HepG2 (cell line): ENCODE data around the gene TRMT1. TPM values are rescaled to one million over a fixed set of nuclear protein-coding genes. Genes with fewer than 3 reads are reported as not detected.

Experiments used
- ATAC-seq: fragments of 200-7000 bp; cut with Tn5 transposase; 3 replicates; pipeline ENCODE4 v1.9.1; 2020; ENCODE audit warnings: mild to moderate bottlenecking, moderate library complexity
- BruUV-seq: library from RNA; stranded (reverse); fragments of 400-500 nt; replicated peaks from 2 replicates; lab custom pipeline; 2021; lab: Mats Ljungman, UMichigan
- CTCF ChIA-PET: fragments of 300-600 bp; formaldehyde crosslinking; extraction: SDS; loops from one replicate; lab custom pipeline; 2021; ENCODE audit warnings: low total read pairs, inconsistent platforms, low intra/inter-chr PET ratio; lab: Yijun Ruan, JAX
- POLR2A ChIA-PET: fragments of 350-600 bp; sonication (Branson Sonifier 250); formaldehyde crosslinking; loops from one replicate; lab custom pipeline; 2020; ENCODE audit warnings: antibody characterized with exemption, inconsistent platforms; lab: Yijun Ruan, JAX
- DNase-seq: peaks from one replicate; pipeline ENCODE4 v3.0.0-alpha.2; 2015; ENCODE audit warnings: low spot score
- FAIRE-seq: peaks from 3 replicates; lab custom pipeline; 2011; peaks lifted over from hg19 to GRCh38; lab: Jason Lieb, UNC
- H2AFZ ChIP-seq: one replicate; pipeline ENCODE4 v1.6.1; 2011; ENCODE audit warnings: low read length, inconsistent platforms
- H3K27ac ChIP-seq: fragments of 300-600 bp; 3 replicates; pipeline ENCODE4 v1.8.0; 2011; ENCODE audit warnings: mixed run types, mild to moderate bottlenecking, mixed read lengths, low read length, inconsistent platforms; ENCODE audit not compliant: insufficient read depth; ENCODE audit errors: extremely low read length
- H3K27me3 ChIP-seq, 2 experiments: fragments of 200-600 bp in 1 of 2; 2 replicates in 1 of 2; 3 replicates in 1 of 2; pipeline versions ENCODE4 v1.6.0 to v1.8.0; 2011; ENCODE audit warnings: low read length in 2 of 2, mild to moderate bottlenecking in 2 of 2, moderate library complexity in 2 of 2, inconsistent platforms in 1 of 2; ENCODE audit not compliant: insufficient read depth in 2 of 2, control insufficient read depth in 1 of 2
- H3K36me3 ChIP-seq, 2 experiments: fragments of 200-600 bp in 1 of 2; replicated peaks in 1 of 2; 2 replicates in 1 of 2; 3 replicates in 1 of 2; pipeline versions ENCODE4 v1.5.1 to v1.8.0; 2011; ENCODE audit warnings: low read length in 2 of 2, inconsistent platforms in 1 of 2; ENCODE audit not compliant: insufficient read depth in 2 of 2, control insufficient read depth in 1 of 2
- H3K4me1 ChIP-seq: 2 replicates; pipeline ENCODE4 v1.5.1; 2012; ENCODE audit warnings: low read length, inconsistent platforms; ENCODE audit not compliant: insufficient read depth
- H3K4me2 ChIP-seq: 2 replicates; pipeline ENCODE4 v1.6.0; 2011; ENCODE audit warnings: low read depth, low read length, inconsistent platforms
- H3K4me3 ChIP-seq, 3 experiments: fragments of 200-600 bp in 1 of 3; sonication (generic), shearing (Covaris generic) in 1 of 3; replicated peaks in 1 of 3; 2 replicates each; pipeline ENCODE4 v1.5.1; 2011 to 2016; ENCODE audit warnings: low read length in 3 of 3, inconsistent platforms in 2 of 3, low read depth in 2 of 3, mild to moderate bottlenecking in 2 of 3, control low read depth in 1 of 3, mixed read lengths in 1 of 3; ENCODE audit not compliant: insufficient read depth in 1 of 3
- H3K79me2 ChIP-seq: one replicate; pipeline ENCODE4 v1.6.1; 2011; ENCODE audit warnings: low read length, inconsistent platforms; ENCODE audit not compliant: insufficient read depth
- H3K9ac ChIP-seq: 2 replicates; pipeline ENCODE4 v1.6.0; 2011; ENCODE audit warnings: mild to moderate bottlenecking, low read depth, low read length, inconsistent platforms; ENCODE audit not compliant: insufficient read depth
- H3K9me3 ChIP-seq: 2 replicates; pipeline ENCODE4 v1.5.1; 2012; ENCODE audit warnings: mild to moderate bottlenecking, low read length
- H4K20me1 ChIP-seq: 2 replicates; pipeline ENCODE4 v1.6.0; 2011; ENCODE audit warnings: inconsistent platforms, mild to moderate bottlenecking, low read length, moderate library complexity; ENCODE audit not compliant: insufficient read depth
- AGO2 ChIP-seq: fragments of 200-400 bp; formaldehyde crosslinking; optimal IDR thresholded peaks from 2 replicates; pipeline ENCODE3; 2017; ENCODE audit warnings: mild to moderate bottlenecking, low read depth, low read length, moderate library complexity
- NCOA5 ChIP-seq: sonication (generic); formaldehyde crosslinking; IDR thresholded peaks from 2 replicates; pipeline ENCODE4 v1.4.0; 2020; ENCODE audit warnings: missing genetic modification reagents
- NFKBIZ ChIP-seq: IDR thresholded peaks from 2 replicates; pipeline ENCODE4 v1.6.1; 2018; ENCODE audit warnings: missing genetic modification reagents, missing compliant biosample characterization
- RBFOX2 ChIP-seq: fragments of 200-400 bp; formaldehyde crosslinking; IDR thresholded peaks from 2 replicates; pipeline ENCODE4 v1.6.1; 2017; ENCODE audit warnings: low read depth, mild to moderate bottlenecking, low read length
- ZFX ChIP-seq: sonication (generic); formaldehyde crosslinking; IDR thresholded peaks from 2 replicates; pipeline ENCODE4 v1.4.0; 2020; ENCODE audit warnings: mild to moderate bottlenecking, low read depth, missing genetic modification reagents, moderate library complexity
- ZFY ChIP-seq: sonication (generic); formaldehyde crosslinking; IDR thresholded peaks from 2 replicates; pipeline ENCODE4 v1.4.0; 2020; ENCODE audit warnings: missing genetic modification reagents
- WGBS: methylation state at CpG from one replicate; pipeline ENCODE4 v1.1.6; 2017; ENCODE audit warnings: low lambda C conversion rate; 5-methylcytosine and 5-hydroxymethylcytosine counted together
- in situ Hi-C: cut with HindIII; loops from 2 replicates; pipeline ENCODE4 v1.10.0; 2017; ENCODE audit warnings: low pct_unique_long_range_greater_than_20kb; ENCODE audit not compliant: extremely low pct_ligation_motif_present
- intact Hi-C: fragments of 100-400 bp; cut with micrococcal nuclease; formaldehyde crosslinking; loops from one replicate; pipeline ENCODE4 v1.10.0; 2022; ENCODE audit not compliant: unreplicated experiment
- polyA plus RNA-seq, 8 experiments: library from polyadenylated mRNA; depleted of rRNA in 3 of 8; stranded (reverse) in 7 of 8; unstranded in 1 of 8; fragments of >200 nt; fragmentation: Illumina TruSeq in 4 of 8; extraction: Trizol in 4 of 8; gene quantifications; 2 replicates each; pipeline versions ENCODE4 v1.2.1 to v1.2.3, GENCODE V29; 2011 to 2016; ENCODE audit warnings: low read depth in 4 of 8, missing spikeins in 1 of 8, mixed read lengths in 1 of 8; ENCODE audit not compliant: insufficient read depth in 1 of 8
- total RNA-seq, 5 experiments: library from RNA; depleted of rRNA; stranded (reverse); fragments of >200 nt; fragmentation: Illumina TruSeq; extraction: Trizol; gene quantifications; 2 replicates each; pipeline ENCODE4 v1.2.3, GENCODE V29; 2016; ENCODE audit warnings: low read depth in 1 of 5
- TF ChIP-seq, protein P1 (sequence below): sonication (generic); formaldehyde crosslinking; IDR thresholded peaks from 2 replicates; pipeline ENCODE4 v1.4.0; 2020; ENCODE audit warnings: mild to moderate bottlenecking, missing genetic modification reagents
- TF ChIP-seq, protein P2 (sequence below): sonication (generic); formaldehyde crosslinking; IDR thresholded peaks from 2 replicates; pipeline ENCODE4 v1.4.0; 2020; ENCODE audit warnings: missing genetic modification reagents, borderline replicate concordance

TRMT1 gene
- total and polyA plus RNA-seq, 2 of the 13 experiments (the other 11 are each of a cell fraction or from before 2014, with no cell fraction given): 35.5 to 44.1 TPM

DNA sequence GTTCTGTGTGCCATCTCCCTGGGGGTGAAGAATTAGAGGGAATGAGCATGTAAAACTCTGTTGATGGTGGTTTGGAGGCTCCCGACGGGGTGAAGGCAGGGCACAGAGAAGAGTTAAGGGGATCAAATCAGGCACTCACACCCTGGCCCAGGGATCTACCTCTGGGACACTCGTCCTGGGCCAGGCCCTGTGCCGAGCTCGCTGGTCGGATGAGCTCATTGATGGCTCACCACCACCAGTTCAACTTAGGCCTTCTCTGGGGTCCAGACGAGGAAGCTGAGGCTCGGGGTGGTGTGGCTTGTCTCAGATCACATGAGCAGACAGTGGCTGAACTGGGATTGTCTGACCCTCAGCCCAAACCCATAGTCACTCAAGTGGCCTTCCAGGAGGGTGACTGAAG lies 3.1 kb upstream of the TRMT1 start:
- ChIA-PET POLR2A (interaction anchor here (1.0 to 2.5 kb wide), 3 partner anchors 9 to 33 kb away, joined by 5 to 20 read pairs (median 9); partner anchors contain the start of genes IER2 and STX10), CTCF (no interaction called here)
- Histone ChIP-seq H2AFZ (no peak overlapping the region), H3K4me1 (peaks cover 41% of the 10 kb centered on the region), H3K27me3 (no peaks in the 10 kb centered on the region; a peak in 1 of 5 replicates), H3K9me3 (no peaks in the 10 kb centered on the region), H3K36me3 (peaks cover 8 to 32% of the 10 kb centered on the region in 2 experiments; a peak in 4 of 5 replicates), H4K20me1 (peaks cover 22% of the 10 kb centered on the region), H3K9ac (peak overlapping the region; percentile 99; the same call in 1 of the 2 replicates), H3K4me2 (peak overlapping the region; percentile 85), H3K4me3 (peak overlapping the region in 2 of 3 experiments; percentile 95 to 99; a peak in 2 of 6 replicates), H3K79me2 (peaks cover 74% of the 10 kb centered on the region), H3K27ac (peak overlapping the region; percentile 91)
- BruUV-seq: no TSS peak
- in situ Hi-C loops: loop anchor here (5.0 kb wide), 1 partner anchor 33 kb away; the partner anchor contains the start of genes IER2 and STX10
- FAIRE-seq (no peak), DNase-seq (no peak), ATAC-seq (no peak)
- intact Hi-C loops: loop anchor here (5.0 kb wide), 1 partner anchor 33 kb away; the partner anchor contains the start of genes IER2 and STX10
- TF ChIP-seq NCOA5 (no peak), AGO2 (peak; percentile 44)
- 86% methylated on average over 2 of the region's 8 CpGs for WGBS

GRCh38 chr19:13118424-13119193 lies 2.1 kb upstream of the TRMT1 start:
- H3K4me3 ChIP-seq: peak overlapping the region; percentile 95 to 99 (median 99)
- peak overlapping the region; percentile 85 for H3K4me2 ChIP-seq
- intact Hi-C loops (loop anchor here (5.0 kb wide), 1 partner anchor 34 kb away; the partner anchor contains the start of genes IER2 and STX10), in situ Hi-C loops (loop anchor here (5.0 kb wide), 1 partner anchor 34 kb away; the partner anchor contains the start of genes IER2 and STX10)
- H3K9ac ChIP-seq: peak overlapping the region; percentile 99
- 4% methylated on average over 29 of the region's 57 CpGs for WGBS
- no TSS peak for BruUV-seq
- FAIRE-seq: no peak
- H3K27ac ChIP-seq: peak overlapping the region; percentile 91
- H3K9me3 ChIP-seq: no peaks in the 10 kb centered on the region
- H3K36me3 ChIP-seq: peaks cover 7 to 27% of the 10 kb centered on the region in 2 experiments; a peak in 4 of 5 replicates
- peak; percentile 26 for ATAC-seq
- ChIA-PET POLR2A (interaction anchor here (0.9 to 2.7 kb wide), 14 partner anchors 10 to 185 kb away, joined by 3 to 20 read pairs (median 5); partner anchors contain the start of genes FARSA, IER2 and STX10), CTCF (no interaction called here)
- H3K79me2 ChIP-seq: peaks cover 69% of the 10 kb centered on the region
- no peak overlapping the region for H2AFZ ChIP-seq
- H3K4me1 ChIP-seq: peaks cover 42% of the 10 kb centered on the region
- no peaks in the 10 kb centered on the region; a peak in 1 of 5 replicates for H3K27me3 ChIP-seq
- H4K20me1 ChIP-seq: peaks cover 22% of the 10 kb centered on the region
- peak; percentile 50 for DNase-seq
- TF ChIP-seq, protein P1, sequence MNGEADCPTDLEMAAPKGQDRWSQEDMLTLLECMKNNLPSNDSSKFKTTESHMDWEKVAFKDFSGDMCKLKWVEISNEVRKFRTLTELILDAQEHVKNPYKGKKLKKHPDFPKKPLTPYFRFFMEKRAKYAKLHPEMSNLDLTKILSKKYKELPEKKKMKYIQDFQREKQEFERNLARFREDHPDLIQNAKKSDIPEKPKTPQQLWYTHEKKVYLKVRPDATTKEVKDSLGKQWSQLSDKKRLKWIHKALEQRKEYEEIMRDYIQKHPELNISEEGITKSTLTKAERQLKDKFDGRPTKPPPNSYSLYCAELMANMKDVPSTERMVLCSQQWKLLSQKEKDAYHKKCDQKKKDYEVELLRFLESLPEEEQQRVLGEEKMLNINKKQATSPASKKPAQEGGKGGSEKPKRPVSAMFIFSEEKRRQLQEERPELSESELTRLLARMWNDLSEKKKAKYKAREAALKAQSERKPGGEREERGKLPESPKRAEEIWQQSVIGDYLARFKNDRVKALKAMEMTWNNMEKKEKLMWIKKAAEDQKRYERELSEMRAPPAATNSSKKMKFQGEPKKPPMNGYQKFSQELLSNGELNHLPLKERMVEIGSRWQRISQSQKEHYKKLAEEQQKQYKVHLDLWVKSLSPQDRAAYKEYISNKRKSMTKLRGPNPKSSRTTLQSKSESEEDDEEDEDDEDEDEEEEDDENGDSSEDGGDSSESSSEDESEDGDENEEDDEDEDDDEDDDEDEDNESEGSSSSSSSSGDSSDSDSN (CRISPR knock-in tag): peak; percentile 12; the same call in 1 of the 2 replicates
- TF ChIP-seq ZFX: peak; percentile 43; the same call in 1 of the 2 replicates
- peak; percentile 68 for TF ChIP-seq ZFY (CRISPR knock-in tag)
- TF ChIP-seq RBFOX2: peak; percentile 76
- no peak for TF ChIP-seq NFKBIZ
- TF ChIP-seq, protein P2, sequence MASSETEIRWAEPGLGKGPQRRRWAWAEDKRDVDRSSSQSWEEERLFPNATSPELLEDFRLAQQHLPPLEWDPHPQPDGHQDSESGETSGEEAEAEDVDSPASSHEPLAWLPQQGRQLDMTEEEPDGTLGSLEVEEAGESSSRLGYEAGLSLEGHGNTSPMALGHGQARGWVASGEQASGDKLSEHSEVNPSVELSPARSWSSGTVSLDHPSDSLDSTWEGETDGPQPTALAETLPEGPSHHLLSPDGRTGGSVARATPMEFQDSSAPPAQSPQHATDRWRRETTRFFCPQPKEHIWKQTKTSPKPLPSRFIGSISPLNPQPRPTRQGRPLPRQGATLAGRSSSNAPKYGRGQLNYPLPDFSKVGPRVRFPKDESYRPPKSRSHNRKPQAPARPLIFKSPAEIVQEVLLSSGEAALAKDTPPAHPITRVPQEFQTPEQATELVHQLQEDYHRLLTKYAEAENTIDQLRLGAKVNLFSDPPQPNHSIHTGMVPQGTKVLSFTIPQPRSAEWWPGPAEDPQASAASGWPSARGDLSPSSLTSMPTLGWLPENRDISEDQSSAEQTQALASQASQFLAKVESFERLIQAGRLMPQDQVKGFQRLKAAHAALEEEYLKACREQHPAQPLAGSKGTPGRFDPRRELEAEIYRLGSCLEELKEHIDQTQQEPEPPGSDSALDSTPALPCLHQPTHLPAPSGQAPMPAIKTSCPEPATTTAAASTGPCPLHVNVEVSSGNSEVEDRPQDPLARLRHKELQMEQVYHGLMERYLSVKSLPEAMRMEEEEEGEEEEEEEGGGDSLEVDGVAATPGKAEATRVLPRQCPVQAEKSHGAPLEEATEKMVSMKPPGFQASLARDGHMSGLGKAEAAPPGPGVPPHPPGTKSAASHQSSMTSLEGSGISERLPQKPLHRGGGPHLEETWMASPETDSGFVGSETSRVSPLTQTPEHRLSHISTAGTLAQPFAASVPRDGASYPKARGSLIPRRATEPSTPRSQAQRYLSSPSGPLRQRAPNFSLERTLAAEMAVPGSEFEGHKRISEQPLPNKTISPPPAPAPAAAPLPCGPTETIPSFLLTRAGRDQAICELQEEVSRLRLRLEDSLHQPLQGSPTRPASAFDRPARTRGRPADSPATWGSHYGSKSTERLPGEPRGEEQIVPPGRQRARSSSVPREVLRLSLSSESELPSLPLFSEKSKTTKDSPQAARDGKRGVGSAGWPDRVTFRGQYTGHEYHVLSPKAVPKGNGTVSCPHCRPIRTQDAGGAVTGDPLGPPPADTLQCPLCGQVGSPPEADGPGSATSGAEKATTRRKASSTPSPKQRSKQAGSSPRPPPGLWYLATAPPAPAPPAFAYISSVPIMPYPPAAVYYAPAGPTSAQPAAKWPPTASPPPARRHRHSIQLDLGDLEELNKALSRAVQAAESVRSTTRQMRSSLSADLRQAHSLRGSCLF (CRISPR knock-in tag): no peak
